ENCODE results near the gene SLC39A3.

Gene SLC39A3

DNA sequence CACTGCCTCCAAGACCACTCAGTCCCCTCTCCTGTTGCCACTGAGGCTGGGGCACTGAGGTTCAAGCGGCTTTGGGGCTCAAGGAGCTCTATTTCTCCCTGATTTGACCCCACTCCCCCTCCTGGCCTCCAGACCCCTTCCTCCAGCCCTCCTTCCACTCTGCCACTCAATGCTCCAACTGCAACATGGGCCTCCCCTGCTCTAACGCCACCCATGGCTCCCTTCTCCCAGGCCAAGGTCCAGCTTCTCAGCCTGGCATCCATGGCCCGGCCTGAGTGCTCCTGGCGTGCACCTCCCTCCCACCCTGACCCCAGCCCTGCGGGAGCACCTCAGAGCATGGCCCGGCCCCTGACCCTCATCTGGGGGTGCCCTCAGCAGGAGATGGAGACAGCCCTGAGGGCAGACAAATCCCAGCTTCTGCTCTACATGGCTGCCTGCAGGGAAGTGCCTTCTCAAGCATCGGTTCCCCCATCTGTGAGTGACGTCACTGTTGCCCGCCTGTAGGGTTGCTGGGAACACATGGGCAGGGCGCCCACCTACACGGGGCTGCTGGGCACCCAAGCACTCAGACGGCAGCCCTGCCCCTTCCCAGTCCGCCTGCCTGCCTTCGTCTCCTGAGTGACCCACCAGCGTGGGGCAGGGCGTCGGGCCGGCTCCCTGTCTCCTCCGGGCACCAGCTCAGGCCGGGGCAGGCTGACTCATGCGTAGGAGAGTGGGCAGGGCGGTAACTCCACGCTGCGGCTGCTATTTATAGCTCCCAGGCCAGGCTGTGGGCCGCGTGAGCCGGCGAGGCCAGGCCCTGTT, 17.1 kb downstream of the SLC39A3 start:
- Histone ChIP-seq H3K36me3 (ENCODE audit: control insufficient read depth in 1 of 2, insufficient read depth in 2 of 2, low read length in 2 of 2) (no peaks in the 10 kb centered on the region), H3K9me3 (ENCODE audit: control insufficient read depth in 1 of 2, low read length in 2 of 2) (no peaks in the 10 kb centered on the region), H3K4me3 (ENCODE audit: low read depth in 1 of 2, low read length in 2 of 2) (no peak overlapping the region), H3K9ac (ENCODE audit: low read depth in 1 of 2, low read length in 2 of 2) (no peak overlapping the region), H3K27me3 (ENCODE audit: control insufficient read depth in 1 of 2, insufficient read depth in 2 of 2, low read length in 2 of 2) (peaks cover 27 to 40% of the 10 kb centered on the region in 2 donors), H3K4me1 (ENCODE audit: control insufficient read depth in 1 of 2, insufficient read depth in 2 of 2, low read length in 2 of 2) (no peaks in the 10 kb centered on the region), H3K27ac (ENCODE audit: low read depth, low read length) (no peak overlapping the region)

DNA sequence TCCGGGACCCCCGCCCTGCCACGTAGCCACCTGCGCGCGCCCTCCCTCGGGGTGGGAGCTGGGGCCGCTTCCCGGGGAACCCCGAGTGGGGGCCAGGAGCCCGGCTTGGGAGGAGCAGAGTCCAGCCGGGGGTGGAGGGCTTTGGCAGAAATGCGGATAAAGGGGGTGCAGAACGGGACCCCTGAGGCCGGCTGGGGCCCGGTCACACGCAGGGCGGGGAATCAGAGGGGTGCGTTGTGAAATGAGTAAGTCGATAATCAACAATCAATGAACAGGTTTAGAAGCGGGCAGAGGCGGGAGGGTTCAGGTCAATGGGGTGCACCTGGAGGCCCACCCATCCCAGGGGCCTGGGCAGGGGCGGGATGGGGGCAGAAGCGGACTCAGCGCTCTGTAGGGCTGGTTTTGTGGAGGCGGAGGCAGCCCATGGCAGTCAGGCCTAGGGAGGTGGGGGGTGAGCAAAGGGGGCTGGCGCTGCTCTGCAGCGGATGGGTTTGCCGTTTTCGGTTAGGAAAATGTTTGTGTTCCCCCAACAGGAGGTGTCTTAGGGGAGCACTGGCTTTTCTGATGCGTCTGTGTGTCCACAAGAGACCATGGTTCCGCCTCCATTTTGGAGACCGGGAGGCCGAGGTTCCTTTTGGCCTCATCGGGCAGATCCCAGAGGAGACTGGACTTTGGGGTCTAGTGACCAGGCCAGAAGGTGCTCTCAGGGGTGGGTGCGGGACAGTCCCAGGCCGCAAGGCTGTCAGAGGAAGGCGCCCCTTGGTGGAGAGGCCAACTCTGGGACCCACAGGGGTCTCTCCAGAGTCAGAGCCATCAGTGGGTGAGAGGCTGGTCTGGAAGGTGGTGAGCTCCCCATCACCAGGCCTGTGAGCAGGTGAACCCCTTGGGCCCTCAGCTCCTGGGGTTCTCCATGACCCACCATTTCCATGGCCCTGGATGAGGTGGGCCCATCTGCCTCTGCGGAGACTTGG, 18.0 kb downstream of the SLC39A3 start:
- H3K9ac ChIP-seq (ENCODE audit: low read depth in 1 of 2, low read length in 2 of 2): no peak overlapping the region
- peak overlapping the region in 1 of 2 donors; percentile 15 for H3K4me3 ChIP-seq (ENCODE audit: low read depth in 1 of 2, low read length in 2 of 2)
- H3K9me3 ChIP-seq (ENCODE audit: control insufficient read depth in 1 of 2, low read length in 2 of 2): no peaks in the 10 kb centered on the region
- no peak overlapping the region for H3K27ac ChIP-seq (ENCODE audit: low read depth, low read length)
- no peaks in the 10 kb centered on the region for H3K4me1 ChIP-seq (ENCODE audit: control insufficient read depth in 1 of 2, insufficient read depth in 2 of 2, low read length in 2 of 2)
- H3K36me3 ChIP-seq (ENCODE audit: control insufficient read depth in 1 of 2, insufficient read depth in 2 of 2, low read length in 2 of 2): no peaks in the 10 kb centered on the region
- H3K27me3 ChIP-seq (ENCODE audit: control insufficient read depth in 1 of 2, insufficient read depth in 2 of 2, low read length in 2 of 2): peaks cover 27 to 31% of the 10 kb centered on the region in 2 donors

DNA sequence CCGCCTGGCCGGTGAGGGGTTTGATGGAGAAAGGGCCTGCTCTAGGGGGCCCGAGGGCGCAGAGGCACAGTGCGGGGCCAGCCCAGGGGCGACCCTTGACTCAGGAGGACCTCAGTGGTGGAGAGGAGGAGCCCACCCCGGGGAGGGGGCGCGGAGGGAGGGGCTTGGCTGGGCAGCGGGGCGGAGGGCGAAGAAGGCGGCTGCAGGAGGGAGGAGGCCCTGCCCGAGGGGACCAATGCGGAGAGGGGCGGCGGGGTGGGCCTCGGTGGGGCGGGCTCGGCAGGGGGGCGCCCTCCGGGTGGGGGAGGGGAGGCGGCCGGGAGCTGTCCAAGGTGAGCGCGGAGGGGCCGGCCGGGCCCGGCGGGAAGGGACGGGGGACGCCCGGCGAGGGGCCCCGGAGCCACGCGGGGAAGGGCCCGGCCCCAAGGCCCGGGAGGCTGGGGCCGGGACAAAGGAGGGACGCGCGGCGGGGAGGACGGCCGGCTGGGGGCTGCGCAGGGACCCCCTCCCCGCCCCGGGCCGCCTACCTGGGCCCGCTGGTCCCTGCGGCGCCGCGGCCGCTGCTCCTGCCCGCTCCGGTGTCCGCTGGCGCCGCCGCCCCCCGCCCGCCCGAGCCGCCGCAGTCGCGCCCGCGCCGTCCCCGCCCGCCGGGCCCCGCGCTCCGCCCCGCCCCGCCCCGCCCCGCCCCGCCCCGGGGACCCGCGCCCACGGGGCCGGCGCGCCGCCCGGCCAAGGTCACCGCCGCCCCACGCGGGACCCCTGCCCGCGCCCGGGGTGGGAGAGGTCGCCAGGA, 18.8 kb downstream of the SLC39A3 start, which contains the start of gene DIRAS1:
Gene DIRAS1 (minus strand): TSS at position 596 of the 793 bp plus-strand sequence. CDS start 3,566 bp downstream, outside the sequence.
- Histone ChIP-seq H3K9me3 (ENCODE audit: control insufficient read depth in 1 of 2, low read length in 2 of 2) (no peaks in the 10 kb centered on the region), H3K4me1 (ENCODE audit: control insufficient read depth in 1 of 2, insufficient read depth in 2 of 2, low read length in 2 of 2) (no peaks in the 10 kb centered on the region), H3K27me3 (ENCODE audit: control insufficient read depth in 1 of 2, insufficient read depth in 2 of 2, low read length in 2 of 2) (peaks cover 27 to 28% of the 10 kb centered on the region in 2 donors), H3K4me3 (ENCODE audit: low read depth in 1 of 2, low read length in 2 of 2) (peak within 1 kb of the TSS in 1 of 2 donors; percentile 15), H3K27ac (ENCODE audit: low read depth, low read length) (no peak within 1 kb of the TSS), H3K36me3 (ENCODE audit: control insufficient read depth in 1 of 2, insufficient read depth in 2 of 2, low read length in 2 of 2) (no peaks in the 10 kb centered on the region), H3K9ac (ENCODE audit: low read depth in 1 of 2, low read length in 2 of 2) (no peak within 1 kb of the TSS)

DNA sequence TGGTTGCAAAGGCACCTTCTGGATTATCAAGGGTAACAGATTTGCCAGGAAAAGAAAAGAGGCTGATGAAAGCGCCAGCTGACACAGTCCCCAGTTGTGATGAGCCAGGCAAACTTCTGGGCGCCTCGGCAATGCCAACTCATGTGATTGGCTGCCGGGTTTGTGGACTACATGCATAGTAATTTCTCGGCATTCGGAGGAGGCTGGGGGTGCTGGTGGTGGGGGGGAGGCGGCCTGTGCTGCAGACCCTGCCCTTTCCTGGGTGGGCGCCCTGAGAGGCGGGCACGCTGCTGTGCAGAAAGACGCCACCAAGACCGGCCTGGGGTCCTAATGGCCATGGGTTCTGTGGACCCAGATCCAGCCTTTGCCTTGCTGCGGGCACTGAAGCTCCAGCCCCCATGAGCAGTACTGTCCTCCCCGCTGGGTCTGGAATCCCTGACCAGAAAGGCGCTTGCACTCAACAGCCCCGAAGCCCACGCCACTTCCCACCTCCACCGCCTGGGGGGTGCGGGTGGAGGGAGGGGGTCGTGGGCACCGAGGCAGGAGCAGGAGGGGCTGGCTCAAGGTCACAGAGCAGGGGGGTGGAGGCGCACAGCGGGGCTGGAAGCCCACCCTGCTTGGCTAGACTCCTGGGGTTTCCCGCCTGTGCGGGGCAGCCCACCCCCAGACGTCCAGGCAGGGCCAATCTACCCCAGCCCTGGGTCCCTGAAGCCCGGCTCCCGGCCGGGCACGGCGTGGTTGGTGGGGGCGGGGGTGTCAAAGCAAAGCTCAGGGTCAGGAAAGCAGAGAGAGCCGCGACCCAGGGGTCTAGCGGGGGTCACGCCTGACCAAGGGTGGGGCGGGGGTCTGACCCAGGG, 19.7 kb downstream of the SLC39A3 start:
- Histone ChIP-seq H3K27me3 (ENCODE audit: control insufficient read depth in 1 of 2, insufficient read depth in 2 of 2, low read length in 2 of 2) (peaks cover 24 to 27% of the 10 kb centered on the region in 2 donors), H3K27ac (ENCODE audit: low read depth, low read length) (no peak overlapping the region), H3K4me3 (ENCODE audit: low read depth in 1 of 2, low read length in 2 of 2) (no peak overlapping the region), H3K4me1 (ENCODE audit: control insufficient read depth in 1 of 2, insufficient read depth in 2 of 2, low read length in 2 of 2) (no peaks in the 10 kb centered on the region), H3K9me3 (ENCODE audit: control insufficient read depth in 1 of 2, low read length in 2 of 2) (peaks cover 3 to 7% of the 10 kb centered on the region in 2 donors), H3K36me3 (ENCODE audit: control insufficient read depth in 1 of 2, insufficient read depth in 2 of 2, low read length in 2 of 2) (no peaks in the 10 kb centered on the region), H3K9ac (ENCODE audit: low read depth in 1 of 2, low read length in 2 of 2) (no peak overlapping the region)

DNA sequence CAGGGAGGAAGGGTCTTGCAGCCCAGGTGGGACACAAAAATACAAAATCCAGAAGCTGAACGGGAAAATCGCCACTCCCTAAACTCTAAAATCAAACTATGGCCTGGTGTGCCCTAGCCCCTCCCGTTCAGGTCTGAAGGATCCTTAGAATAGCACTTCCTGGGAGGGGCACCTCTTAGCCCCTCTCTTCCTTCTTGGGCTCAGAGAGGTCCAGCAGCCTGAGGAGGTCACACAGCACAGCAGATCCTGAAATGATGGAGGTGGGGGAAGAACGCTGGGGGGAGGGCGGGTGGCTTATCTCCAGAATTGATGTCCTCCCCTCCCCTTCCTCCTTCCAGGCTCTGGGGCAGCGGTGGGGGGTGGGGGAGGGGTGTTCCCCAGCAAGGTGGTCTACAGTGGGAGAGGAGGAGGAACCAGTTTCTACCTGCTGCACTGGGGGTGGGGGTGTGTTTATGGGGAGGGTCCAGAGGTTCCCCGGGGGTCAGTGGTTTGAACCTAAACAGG, 20.5 kb downstream of the SLC39A3 start:
- peaks cover 24 to 27% of the 10 kb centered on the region in 2 donors for H3K27me3 ChIP-seq (ENCODE audit: control insufficient read depth in 1 of 2, insufficient read depth in 2 of 2, low read length in 2 of 2)
- no peaks in the 10 kb centered on the region for H3K4me1 ChIP-seq (ENCODE audit: control insufficient read depth in 1 of 2, insufficient read depth in 2 of 2, low read length in 2 of 2)
- no peaks in the 10 kb centered on the region for H3K36me3 ChIP-seq (ENCODE audit: control insufficient read depth in 1 of 2, insufficient read depth in 2 of 2, low read length in 2 of 2)
- no peak overlapping the region for H3K9ac ChIP-seq (ENCODE audit: low read depth in 1 of 2, low read length in 2 of 2)
- no peak overlapping the region for H3K4me3 ChIP-seq (ENCODE audit: low read depth in 1 of 2, low read length in 2 of 2)
- peaks cover 5 to 7% of the 10 kb centered on the region in 2 donors for H3K9me3 ChIP-seq (ENCODE audit: control insufficient read depth in 1 of 2, low read length in 2 of 2)
- H3K27ac ChIP-seq (ENCODE audit: low read depth, low read length): no peak overlapping the region

DNA sequence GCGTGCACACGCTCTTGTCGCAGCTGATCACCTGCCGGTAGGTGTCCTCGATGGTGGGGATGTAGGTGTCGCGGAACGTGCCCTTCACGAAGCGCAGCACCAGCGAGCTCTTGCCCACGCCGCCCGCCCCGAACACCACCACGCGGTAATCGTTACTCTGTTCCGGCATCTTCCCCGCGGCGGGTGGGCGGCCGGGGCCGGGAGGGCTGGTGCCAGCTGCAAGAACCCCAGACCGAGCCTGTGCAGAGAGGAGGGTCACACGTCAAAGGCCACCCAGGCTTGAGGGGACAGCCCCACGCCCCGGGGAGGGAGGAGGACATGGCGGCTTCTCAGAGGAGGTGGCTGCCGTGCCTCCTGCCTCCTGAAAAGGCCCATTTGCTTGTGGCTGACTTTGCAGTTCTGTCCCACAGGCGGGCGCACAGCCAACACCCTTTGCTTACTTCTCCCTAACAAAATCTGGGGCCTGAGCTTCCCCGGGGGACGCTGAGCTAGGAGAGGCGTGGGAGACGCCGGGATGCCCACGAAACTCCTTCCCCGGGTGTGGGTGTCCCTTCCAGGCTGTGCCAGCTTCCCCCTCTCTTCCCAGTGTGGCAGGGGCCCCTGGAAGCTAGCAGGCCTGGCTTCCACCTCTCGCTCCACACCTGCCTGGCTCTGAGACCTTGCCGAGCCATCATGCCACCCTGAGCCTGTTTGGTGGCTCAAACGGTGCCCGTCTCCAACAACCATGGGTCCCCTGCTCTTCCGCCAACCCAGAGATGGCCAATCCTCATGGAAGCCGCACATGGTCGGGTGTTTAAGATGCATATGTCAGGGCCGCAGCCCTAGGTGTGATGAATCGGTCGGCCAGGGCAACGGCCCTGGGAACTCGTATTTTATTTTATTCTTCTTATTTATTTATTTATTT, 21.9 kb downstream of the SLC39A3 start:
- Histone ChIP-seq H3K27me3 (ENCODE audit: control insufficient read depth in 1 of 2, insufficient read depth in 2 of 2, low read length in 2 of 2) (peaks cover 21 to 25% of the 10 kb centered on the region in 2 donors), H3K4me3 (ENCODE audit: low read depth in 1 of 2, low read length in 2 of 2) (no peak overlapping the region), H3K27ac (ENCODE audit: low read depth, low read length) (no peak overlapping the region), H3K9ac (ENCODE audit: low read depth in 1 of 2, low read length in 2 of 2) (no peak overlapping the region), H3K9me3 (ENCODE audit: control insufficient read depth in 1 of 2, low read length in 2 of 2) (peaks cover 5 to 7% of the 10 kb centered on the region in 2 donors), H3K36me3 (ENCODE audit: control insufficient read depth in 1 of 2, insufficient read depth in 2 of 2, low read length in 2 of 2) (no peaks in the 10 kb centered on the region), H3K4me1 (ENCODE audit: control insufficient read depth in 1 of 2, insufficient read depth in 2 of 2, low read length in 2 of 2) (no peaks in the 10 kb centered on the region)

DNA sequence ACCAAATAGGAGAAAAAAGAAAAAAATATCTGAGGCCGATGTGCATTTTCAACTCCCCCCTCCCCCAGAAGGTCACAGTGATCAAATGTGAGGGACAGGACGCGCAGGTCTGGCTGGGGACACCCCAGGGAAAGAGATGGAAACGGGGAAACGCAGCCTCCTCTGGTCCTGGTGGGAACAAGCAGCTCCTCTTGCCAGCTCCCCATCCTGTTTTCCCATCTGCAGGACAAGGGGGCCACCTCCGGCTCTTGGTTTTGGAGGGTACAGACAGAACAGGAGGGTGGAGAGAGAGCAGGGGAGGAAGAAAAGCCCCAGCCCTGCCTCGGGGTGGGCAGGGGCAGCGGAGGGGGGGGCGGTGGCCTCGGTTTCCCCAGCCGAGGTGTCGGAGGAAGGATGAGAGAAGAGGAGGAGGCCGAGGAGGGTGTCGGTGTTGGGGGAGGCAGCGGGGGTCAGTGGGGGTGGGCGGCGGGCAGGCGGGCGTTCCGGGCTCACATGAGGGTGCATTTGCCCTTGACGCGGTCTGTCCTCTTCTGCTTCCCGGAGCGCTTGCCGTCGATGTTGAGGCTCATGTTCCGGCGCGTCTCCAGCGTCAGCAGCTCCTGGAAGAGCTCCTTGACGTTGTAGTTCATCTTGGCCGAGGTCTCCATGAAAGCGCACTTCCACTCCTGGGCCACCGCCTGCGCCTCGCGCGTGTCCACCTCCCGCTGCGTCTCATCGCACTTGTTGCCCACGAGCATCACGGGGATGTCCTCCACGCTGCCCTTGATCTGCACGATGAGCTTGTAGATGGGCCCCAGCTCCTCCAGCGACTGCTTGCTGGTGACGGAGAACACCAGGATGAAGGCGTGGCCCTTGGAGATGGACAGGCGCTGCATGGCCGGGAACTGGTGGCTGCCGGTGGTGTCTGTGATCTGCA, 22.8 kb downstream of the SLC39A3 start:
- Histone ChIP-seq H3K27ac (ENCODE audit: low read depth, low read length) (no peak overlapping the region), H3K9me3 (ENCODE audit: control insufficient read depth in 1 of 2, low read length in 2 of 2) (peaks cover 5 to 7% of the 10 kb centered on the region in 2 donors)

DNA sequence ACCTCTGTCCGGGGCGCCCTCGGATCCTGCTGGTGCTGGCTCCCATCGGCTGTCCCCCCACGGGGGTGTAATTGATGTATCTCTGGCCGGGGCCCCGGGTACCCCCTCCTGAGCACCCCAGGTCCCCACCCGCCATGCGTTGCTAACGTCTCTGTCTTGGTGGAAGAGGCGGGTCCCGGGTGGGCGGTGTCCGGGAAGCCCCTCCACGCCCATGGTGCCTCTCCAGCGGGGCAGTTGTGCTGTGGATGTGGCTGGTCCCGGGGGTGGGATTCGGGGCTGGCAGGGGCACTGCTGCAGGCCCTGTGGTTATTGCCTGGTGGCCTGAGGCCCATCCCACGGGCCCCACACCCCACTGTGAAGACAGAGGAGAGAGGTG, 23.6 kb downstream of the SLC39A3 start:
- H3K36me3 ChIP-seq (ENCODE audit: control insufficient read depth in 1 of 2, insufficient read depth in 2 of 2, low read length in 2 of 2): no peaks in the 10 kb centered on the region
- no peak overlapping the region for H3K9ac ChIP-seq (ENCODE audit: low read depth in 1 of 2, low read length in 2 of 2)
- no peak overlapping the region for H3K27ac ChIP-seq (ENCODE audit: low read depth, low read length)
- H3K27me3 ChIP-seq (ENCODE audit: control insufficient read depth in 1 of 2, insufficient read depth in 2 of 2, low read length in 2 of 2): peaks cover 10 to 11% of the 10 kb centered on the region in 2 donors
- no peak overlapping the region for H3K4me3 ChIP-seq (ENCODE audit: low read depth in 1 of 2, low read length in 2 of 2)
- H3K4me1 ChIP-seq (ENCODE audit: control insufficient read depth in 1 of 2, insufficient read depth in 2 of 2, low read length in 2 of 2): no peaks in the 10 kb centered on the region
- H3K9me3 ChIP-seq (ENCODE audit: control insufficient read depth in 1 of 2, low read length in 2 of 2): peaks cover 5 to 7% of the 10 kb centered on the region in 2 donors

More for the DNA sequence above, 22.8 kb downstream of the SLC39A3 start:
- Histone ChIP-seq H3K36me3 (ENCODE audit: control insufficient read depth in 1 of 2, insufficient read depth in 2 of 2, low read length in 2 of 2) (no peaks in the 10 kb centered on the region), H3K27me3 (ENCODE audit: control insufficient read depth in 1 of 2, insufficient read depth in 2 of 2, low read length in 2 of 2) (peaks cover 16% of the 10 kb centered on the region in 2 donors), H3K9ac (ENCODE audit: low read depth in 1 of 2, low read length in 2 of 2) (no peak overlapping the region), H3K4me3 (ENCODE audit: low read depth in 1 of 2, low read length in 2 of 2) (no peak overlapping the region), H3K4me1 (ENCODE audit: control insufficient read depth in 1 of 2, insufficient read depth in 2 of 2, low read length in 2 of 2) (no peaks in the 10 kb centered on the region)
